Right ventricle myocardium inferior (tissue), 1 donor: ENCODE data around the gene IL11RA. TPM values are rescaled to one million over a fixed set of nuclear protein-coding genes. Genes with fewer than 3 reads are reported as not detected.

Source experiments
- ATAC-seq: fragments of 200-7000 bp; cut with Tn5 transposase; one replicate; pipeline ENCODE4 v1.9.1; 2020; ENCODE audit warnings: mild to moderate bottlenecking, moderate library complexity
- DNase-seq: peaks from one replicate; pipeline ENCODE4 v3.0.0; 2021; ENCODE audit errors: missing footprints
- intact Hi-C: fragments of 100-400 bp; cut with DNase I; formaldehyde crosslinking; loops from one replicate; pipeline ENCODE4 v1.11.0; 2022
- total RNA-seq: library from RNA; stranded (reverse); fragmentation: NEBNext Ultra II Directional; extraction: Animal tissue kit (Norgen Biotek cat#: 25700); gene quantifications from one replicate; pipeline ENCODE4 v1.2.1, GENCODE V29; 2021
- donor health status: DM: no; HTN: yes; CAD: no; lungs with severe emphysema.

The IL11RA gene
- total RNA-seq, 1 donor from 2014 or later = 43.6 TPM

GRCh38 chr9:34647084-34647403 lies 4.9 kb upstream of the IL11RA start:
- ATAC-seq (peak; percentile 2), DNase-seq (no peak)
- intact Hi-C loops = no loop called here

GRCh38 chr9:34647651-34648050 lies 4.3 kb upstream of the IL11RA start:
- ATAC-seq (no peak), DNase-seq (no peak)
- intact Hi-C loops = no loop called here

- intact Hi-C loops = no loop called here
- ATAC-seq = no peak
- no peak for DNase-seq
These were observed 3.3 kb upstream of the IL11RA start for GRCh38 chr9:34648673-34649072.

- ATAC-seq = no peak
- DNase-seq = no peak
- intact Hi-C loops = no loop called here
These were observed 1.2 kb upstream of the IL11RA start for GRCh38 chr9:34650816-34651215.

- no peak for ATAC-seq
- no peak for DNase-seq
- intact Hi-C loops = no loop called here
These were observed 664 bp upstream of the IL11RA start for GRCh38 chr9:34651321-34651720.

GRCh38 chr9:34652602-34653000 lies 616 bp downstream of the IL11RA start:
- ATAC-seq (no peak), DNase-seq (no peak)
- intact Hi-C loops = no loop called here

- DNase-seq = no peak
- intact Hi-C loops = no loop called here
These were observed 1.4 kb downstream of the IL11RA start for GRCh38 chr9:34653151-34654072.

GRCh38 chr9:34654323-34655051 lies 2.5 kb downstream of the IL11RA start:
- ATAC-seq (peak; percentile 65), DNase-seq (peak; percentile 86)
- intact Hi-C loops = no loop called here

More at GRCh38 chr9:34653151-34654072, 1.4 kb downstream of the IL11RA start:
- ATAC-seq = no peak

GRCh38 chr9:34655394-34655793 lies 3.4 kb downstream of the IL11RA start:
- ATAC-seq = no peak
- intact Hi-C loops = no loop called here
- DNase-seq = no peak

GRCh38 chr9:34656992-34657391 lies 5.0 kb downstream of the IL11RA start:
- intact Hi-C loops = no loop called here
- DNase-seq = no peak
- ATAC-seq = no peak

- intact Hi-C loops = no loop called here
- DNase-seq (no peak), ATAC-seq (no peak)
These were observed 6.5 kb downstream of the IL11RA start for GRCh38 chr9:34658461-34658860.

- no peak for ATAC-seq
- no peak for DNase-seq
- intact Hi-C loops = no loop called here
These were observed 7.7 kb downstream of the IL11RA start for GRCh38 chr9:34659592-34660253.

- intact Hi-C loops = no loop called here
- DNase-seq (no peak), ATAC-seq (no peak)
These were observed 10.7 kb downstream of the IL11RA start, which contains the start of gene CCL27 for GRCh38 chr9:34662526-34663302. Gene CCL27 (minus strand): TSS chr9:34662657. CDS start chr9:34662633, 24 bp downstream.

GRCh38 chr9:34663303-34663605 lies 11.3 kb downstream of the IL11RA start:
- no peak for DNase-seq

GRCh38 chr9:34664281-34665066 lies 12.5 kb downstream of the IL11RA start:
- intact Hi-C loops = loop anchor here (2.0 to 5.0 kb wide), 2 partner anchors 36 to 328 kb away; no protein-coding TSS in a partner anchor
- peak; percentile 49 for ATAC-seq
- DNase-seq = peak; percentile 82

More at GRCh38 chr9:34663303-34663605, 11.3 kb downstream of the IL11RA start:
- intact Hi-C loops = no loop called here
- ATAC-seq = no peak

- no peak for DNase-seq
- no peak for ATAC-seq
- intact Hi-C loops = loop anchor here (2.0 to 5.0 kb wide), 2 partner anchors 36 to 327 kb away; no protein-coding TSS in a partner anchor
These were observed 13.0 kb downstream of the IL11RA start for GRCh38 chr9:34665067-34665380.

- intact Hi-C loops = loop anchor here (2.0 to 5.0 kb wide), 2 partner anchors 35 to 327 kb away; no protein-coding TSS in a partner anchor
- DNase-seq (peak; percentile 96), ATAC-seq (peak; percentile 92)
These were observed 13.6 kb downstream of the IL11RA start for GRCh38 chr9:34665381-34666250.
